Dermis blood vessel endothelial cell (primary cell): ENCODE data around the gene PNCK. TPM values are rescaled to one million over a fixed set of nuclear protein-coding genes. Genes with fewer than 3 reads are reported as not detected.
"Not testable (repeated sequence)": the region's sequence is repeated elsewhere in the genome, so short reads cannot be mapped to it uniquely, and the experiment has no call there.

Experiments used
- DNase-seq: peaks from one replicate; pipeline ENCODE4 v3.0.0; 2010
- total RNA-seq: library from RNA; depleted of rRNA; stranded (reverse); fragments of >200 nt; gene quantifications from 2 replicates; pipeline ENCODE4 v1.2.3, GENCODE V29; 2014

PNCK gene
- total RNA-seq, 1 donor from 2014 or later: not detected

DNA sequence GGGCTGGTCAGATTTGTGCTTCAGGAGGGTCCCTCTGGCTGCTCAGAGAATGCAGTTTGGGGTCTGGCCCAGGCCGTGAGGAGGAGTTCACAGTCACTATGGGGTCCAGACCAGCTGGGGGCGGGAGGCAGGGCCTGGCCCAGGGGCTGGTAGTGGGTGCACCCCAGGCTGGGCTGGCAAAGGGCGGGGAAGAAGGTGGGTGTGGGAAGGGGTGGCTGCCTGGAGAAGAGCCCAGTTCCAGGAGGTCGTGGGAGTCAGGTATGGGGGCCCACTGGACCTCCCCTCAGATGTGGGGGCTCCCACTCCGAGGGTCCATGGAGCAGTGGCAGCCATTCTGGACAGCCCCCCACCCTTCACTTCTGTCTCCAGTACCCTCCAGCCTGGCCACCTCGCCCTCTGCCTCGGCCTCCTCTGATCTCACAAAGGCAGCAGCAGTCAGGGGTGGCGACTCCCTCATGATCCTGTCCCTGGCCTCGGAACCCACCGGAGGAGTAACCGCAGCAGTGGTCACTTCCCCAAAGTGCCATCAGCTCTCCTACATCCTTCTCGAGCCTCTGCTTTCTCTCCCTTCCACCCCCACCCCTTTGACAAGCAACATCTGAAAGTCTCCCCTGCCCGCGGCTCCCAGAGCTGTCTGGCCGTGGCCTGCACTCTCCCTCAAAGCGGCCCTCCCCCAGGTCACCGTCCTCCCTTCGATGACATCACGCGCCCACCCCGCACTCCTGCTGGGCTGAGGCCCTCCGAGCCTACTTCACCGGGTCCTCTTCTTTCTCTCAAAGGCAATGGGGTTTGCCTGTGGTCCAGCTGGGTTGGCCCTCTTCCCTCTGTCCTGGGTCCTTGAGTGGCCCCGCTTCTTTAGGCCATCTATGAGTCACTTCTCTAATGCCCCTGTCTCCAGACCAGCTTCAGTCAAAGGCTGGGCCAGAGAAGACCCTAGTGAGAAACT lies 12.4 kb upstream of the PNCK start:
- DNase-seq: no peak

DNA sequence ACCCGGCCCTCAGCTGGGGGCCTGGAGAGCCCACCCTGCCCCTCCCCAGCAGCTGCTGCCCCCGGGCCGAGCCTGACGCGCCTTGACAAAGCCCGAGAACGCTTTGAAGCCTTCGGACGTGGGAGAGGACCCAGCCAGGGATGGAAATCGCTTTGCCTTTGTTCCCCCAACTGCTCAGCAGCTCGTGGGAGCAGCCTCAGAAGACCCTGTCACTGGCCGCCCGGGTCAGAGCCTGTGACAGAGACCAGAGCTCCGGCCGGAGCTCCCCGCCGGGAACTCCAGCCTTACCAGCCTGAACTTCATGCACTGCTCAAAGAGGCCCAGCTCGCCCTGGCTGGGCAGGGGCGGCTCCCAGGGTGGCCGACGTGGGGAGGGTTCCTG lies 11.5 kb upstream of the PNCK start:
- no peak for DNase-seq

DNA sequence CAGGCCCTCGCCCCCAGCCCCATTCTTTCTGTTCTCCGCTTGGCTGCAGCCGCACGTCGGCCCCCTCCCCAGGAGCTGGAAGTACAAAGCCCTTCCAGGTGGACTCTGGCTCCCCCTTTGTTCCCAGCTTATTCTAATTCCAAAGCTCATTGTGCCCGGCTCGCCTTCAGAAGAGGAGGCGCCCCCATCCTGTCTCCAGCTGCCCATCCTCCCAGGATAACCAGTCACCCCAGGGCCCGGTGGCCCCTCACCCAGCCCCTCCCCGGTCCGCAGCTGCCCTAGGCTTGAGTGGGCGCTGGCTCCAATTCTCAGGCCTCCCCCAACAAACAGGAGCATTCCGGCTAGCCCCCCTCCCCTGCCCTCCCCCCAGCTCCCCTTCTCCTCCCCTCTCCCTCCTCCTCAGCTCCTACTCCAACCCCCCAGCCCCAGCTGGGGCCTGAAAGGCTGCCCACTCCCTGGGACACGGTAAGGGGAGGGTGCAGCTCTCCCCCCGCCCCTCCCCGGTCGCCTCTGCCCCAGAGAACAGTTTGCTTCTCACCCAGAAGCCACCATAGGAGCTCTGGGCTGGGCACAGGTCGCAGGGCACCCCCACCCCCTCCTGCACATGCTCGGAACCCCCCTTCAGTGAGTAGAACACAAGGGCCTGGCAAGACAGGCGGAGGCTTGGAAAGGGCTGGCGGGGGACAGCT lies 11.0 kb upstream of the PNCK start:
- no peak for DNase-seq

DNA sequence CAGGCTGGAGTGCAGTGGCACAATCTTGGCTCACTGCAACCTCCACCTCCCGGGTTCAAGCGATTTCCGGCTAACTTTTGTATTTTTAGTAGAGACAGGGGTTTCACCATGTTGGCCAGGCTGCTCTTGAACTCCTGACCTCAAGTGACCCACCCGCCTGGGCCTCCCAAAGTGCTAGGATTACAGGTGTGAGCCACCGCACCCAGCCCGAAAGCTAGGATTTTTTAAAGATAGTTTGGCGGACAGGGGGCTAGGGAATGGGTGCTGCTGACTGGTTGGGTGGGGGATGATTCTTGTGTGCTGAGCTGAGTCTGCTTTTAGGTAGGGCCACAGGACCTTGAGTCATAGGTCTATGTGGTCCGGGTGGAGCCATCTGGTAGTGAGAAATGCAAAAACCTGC lies 9.9 kb upstream of the PNCK start:
- not testable (repeated sequence) for DNase-seq

DNA sequence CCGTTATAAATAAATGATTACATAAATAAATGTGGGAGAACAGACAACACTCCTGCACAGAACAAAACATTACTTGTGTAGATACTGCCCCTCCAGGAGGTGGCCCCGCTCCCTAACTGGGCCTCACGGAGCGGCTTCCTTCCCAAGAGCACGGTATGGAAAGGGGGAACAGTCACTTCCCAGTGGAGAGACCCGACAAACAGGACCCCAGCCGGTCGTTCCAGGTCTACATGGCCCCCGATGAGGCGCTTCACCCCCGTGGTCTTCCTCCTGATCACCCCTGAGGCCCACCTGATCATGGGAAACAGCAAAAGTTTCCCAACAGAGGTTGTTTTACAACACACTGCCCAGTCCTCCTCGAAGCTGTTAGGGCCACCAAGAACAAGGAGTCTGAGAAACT lies 7.6 kb upstream of the PNCK start:
- no peak for DNase-seq

DNA sequence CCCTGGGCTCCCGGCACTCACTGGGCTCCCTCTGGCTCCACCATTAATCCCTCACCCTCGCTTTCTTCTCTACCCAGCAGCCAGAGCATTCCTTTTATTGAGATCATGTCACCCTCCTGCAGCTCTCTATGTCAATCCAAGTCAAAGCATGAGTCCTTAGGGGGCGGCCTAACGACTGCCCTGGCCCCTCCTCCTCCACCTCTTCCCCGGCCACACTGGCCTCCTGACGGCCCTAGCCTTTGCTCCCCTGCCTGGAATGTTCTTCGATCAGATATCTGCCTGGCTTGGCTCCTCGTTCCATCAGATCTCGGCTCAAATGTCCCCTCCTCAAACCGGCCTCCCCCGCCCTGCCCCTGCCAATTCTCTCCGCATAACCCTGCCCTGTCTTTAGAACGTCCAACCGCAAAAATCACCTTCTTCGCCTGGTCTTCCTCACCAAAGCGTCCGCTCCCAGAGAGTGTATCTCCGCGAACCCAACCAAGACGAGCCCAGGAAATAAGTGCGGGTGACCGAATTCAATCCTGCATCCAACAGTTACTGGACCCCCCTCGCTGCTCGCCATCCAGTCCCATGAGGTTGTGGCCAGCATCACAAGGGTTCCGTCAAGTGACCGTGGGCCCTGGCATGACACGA lies 722 bp upstream of the PNCK start:
- DNase-seq: no peak

DNA sequence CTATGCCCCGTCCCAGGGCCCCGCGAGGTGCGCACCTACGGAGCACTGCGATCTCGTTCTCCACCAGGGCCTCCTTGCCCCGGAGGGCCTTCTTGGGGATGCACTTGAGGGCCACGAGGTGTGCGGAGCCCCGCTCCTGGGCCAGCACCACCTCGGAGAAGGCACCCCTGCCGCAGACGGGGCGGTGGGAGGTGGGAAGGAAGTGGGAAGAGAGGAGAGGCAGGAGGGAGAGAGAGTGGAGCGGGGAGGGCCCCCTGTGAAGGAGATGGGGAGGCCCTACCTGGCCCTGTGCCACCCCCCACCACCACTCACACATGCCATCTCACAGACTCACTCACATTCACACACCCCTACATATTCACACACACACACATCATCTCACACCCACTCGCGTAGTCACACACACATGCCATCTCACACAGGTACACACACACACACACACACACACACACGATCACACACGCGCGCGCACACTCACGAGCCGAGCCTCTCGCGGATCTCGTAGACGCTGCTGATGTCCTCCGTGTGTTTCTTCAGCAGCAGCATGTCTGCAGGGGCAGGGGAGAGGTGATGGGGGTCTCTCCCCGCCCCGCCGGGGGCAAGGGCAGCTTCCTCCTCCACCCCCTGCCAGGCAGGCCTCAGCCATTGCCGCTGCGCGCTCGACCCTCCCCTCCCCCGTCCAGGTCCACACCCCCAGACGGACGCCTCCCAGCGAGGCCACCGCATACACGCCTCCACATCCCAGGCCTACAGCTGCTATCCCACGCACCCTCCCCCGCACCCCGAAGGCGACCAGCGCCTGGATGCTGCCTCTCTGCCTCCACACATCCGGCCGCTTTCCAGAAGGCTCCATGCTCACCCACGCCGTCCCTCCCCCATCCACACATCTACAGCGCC lies 834 bp downstream of the PNCK start:
- no peak for DNase-seq

DNA sequence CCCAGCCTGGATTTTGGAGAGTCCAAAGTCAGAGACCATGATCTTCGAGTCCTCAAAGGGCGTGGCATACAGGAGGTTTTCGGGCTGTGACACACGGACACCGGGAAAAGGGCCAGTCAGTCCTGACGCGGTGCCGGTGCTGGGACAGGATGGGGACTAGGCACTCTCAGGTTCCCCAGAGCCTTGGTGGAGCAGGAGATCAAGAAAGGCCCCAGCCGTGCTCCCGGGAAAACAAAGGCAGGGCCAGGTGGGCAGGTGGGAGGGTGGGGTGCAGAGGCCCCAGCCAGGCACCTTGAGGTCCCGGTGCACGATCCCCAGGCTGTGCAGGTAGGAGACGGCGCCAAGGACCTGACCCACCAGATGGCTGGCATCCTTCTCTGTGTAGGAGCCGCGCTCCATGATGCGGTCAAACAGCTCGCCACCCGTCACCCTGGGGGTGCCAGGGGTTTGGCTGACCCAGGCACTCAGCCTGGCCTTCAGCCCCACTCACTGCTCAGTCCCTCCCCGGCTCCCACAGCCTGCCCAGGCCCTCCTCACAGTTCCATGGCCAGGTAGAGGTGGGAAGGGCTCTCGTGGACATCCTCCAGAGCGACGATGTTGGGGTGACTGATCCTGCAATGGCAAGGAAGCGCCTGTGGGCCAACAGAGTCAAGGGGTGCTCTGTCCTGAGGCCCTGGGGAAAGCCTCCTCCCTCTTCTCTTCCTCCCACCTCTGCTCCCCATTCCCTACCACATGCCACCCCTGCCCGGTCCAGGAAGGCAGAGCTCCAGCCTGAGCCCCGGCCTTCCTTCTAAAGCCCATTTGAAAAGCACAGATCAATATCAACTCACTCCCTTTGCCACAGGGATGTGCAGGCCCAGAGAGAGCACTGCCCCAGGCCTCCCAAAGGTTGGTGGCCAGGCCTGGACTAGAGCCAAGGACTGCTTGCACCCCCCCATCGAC lies 1.8 kb downstream of the PNCK start:
- no peak for DNase-seq

DNA sequence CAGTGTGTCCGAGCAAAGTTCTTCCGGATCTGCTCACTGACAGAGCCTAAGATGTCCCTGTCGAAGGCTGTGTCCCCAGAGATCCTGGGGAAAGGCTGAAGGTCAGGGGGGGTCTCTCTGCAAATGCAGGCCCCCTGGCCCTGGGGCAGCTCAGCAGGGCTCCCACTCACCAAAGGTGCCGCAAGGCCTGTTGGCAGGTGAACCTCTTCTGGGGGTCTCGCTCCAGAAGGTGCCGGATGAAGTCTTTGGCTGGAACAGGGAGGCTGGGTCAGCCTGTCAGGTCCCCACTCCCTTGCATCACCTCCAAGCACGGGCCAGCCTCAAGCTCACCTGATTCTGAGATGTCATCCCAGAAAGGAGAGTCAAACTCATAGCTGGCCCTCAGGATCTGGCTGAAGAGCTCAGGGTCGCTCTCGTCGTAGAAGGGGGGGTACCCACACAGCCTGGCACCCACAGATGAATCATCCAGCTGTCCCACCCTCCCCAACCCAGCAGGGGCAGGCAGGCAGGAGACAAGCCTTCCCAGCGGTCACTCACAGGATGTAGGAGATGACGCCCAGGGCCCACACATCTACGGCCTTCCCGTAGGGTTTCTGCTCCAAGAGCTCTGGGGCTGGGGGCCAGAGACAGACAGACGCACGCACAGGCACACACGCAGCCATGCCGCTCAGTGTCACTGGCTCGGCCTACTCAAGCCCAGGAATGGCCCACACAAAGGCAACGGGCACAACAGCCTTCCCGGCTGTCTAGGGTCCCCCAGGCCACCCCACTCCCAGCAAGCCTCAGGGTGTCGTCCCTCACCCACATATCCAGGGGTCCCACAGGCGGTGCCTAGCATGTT lies 2.6 kb downstream of the PNCK start:
- no peak for DNase-seq

DNA sequence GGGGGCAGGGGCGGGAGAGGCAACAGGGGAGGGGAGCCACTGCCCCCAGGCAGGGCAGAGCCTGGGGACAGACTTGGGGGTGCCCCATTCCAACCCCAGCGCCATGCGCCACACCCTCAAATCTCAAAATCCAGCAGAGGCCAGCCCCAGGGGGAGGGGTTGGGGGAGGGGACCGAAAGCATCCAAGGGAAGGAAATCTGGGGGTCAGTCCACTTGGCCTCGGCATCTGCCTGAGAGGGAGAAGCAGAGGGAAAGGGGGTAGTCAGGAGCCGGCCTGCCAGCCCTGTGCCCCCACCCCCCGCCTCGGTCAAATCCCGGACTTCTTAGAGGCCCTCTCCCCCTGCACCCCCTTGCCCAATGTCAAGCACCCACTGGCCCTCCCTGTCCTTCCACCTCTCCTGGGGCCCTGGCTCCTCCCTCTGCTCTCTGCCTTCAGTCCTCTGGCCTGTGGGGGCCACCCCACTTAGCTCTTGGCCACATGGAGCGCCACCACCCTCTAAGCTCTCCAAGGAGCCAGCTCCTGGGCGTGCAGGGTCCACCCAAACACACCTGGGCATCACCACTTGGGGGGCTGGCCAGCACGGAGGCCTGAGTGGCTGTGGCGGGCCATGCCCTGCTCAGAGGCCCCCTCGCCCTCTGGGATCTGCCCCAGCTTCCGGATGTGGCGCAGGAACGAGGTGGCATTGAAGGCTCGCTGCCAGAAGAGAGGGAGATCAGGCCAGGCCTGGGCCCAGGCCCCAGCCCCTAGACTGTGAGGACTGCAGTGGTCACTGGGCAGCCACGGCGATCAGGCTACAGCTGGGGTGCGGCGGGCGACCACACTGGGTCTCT lies 3.5 kb downstream of the PNCK start:
- DNase-seq: no peak

DNA sequence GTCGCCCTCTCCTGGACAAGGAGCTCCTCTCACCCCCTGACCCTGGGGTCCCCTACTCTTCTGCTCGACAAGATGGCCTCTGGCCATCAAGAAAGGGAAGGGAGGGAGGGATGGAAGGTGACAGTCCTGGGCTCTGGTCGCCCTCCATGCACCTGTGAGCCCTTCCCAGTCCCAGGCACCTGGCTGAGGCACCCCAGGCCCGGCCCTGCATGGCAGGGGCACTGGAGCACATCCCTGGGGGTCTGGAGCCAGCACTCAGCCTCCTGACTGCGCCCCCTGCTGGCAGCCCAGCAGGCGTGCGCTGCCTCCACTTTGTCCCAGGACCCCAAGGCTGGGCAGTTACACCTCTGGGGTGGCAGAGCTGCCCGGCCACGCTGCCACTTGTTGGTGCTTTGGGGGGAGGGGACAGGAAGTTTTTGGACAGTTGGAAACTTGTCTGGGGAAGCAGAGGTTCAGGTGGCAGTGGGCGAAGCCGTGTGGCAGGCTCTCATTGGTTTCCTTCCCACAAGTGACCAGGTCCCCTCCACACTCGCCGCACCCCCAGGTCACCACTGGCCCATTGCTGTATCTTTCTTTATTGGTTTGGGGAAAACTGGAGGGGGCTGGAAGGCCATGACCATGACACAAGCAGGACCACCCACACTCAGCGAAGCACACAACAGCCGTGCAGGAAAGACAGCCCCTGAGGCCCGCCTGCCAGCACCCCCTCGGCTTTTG lies 4.3 kb downstream of the PNCK start:
- DNase-seq: peak; percentile 48

DNA sequence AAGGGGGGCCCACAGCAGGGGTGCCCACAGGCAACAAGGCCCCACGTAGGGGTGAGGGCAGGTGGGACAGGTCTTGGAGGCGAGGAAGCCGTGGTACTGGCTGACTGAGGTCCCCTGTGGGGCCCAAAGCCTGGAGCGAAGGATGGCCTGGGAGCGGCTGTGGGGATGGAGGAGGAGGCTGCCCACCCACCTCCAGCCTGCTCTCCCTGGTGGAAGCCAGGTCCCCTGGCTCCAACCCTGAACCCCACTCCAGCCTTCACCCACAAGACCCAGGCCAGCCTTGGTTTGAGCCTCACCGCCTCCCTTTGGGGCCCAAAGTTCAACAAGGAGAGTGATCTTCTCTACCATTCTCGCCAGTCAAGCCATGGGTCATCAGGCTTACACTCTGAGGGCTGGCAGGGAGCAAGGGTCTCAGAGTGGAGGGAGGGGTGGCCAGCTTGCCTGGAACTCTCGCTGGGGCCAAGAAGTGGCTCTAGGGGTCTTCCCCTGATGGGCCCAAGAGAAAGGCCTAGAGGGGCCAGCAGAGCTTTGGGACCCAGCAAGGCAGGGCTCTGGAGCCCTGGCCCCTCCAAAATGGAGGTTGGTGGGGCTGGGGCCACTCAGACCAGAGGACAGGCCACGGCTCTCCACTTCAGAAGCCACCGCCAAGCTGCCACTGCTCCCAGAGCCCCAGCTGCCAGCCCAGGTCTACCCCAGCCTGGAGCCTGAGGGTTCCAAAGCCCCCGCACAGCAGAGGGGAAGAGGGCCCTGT lies 5.0 kb downstream of the PNCK start:
- DNase-seq: no peak

DNA sequence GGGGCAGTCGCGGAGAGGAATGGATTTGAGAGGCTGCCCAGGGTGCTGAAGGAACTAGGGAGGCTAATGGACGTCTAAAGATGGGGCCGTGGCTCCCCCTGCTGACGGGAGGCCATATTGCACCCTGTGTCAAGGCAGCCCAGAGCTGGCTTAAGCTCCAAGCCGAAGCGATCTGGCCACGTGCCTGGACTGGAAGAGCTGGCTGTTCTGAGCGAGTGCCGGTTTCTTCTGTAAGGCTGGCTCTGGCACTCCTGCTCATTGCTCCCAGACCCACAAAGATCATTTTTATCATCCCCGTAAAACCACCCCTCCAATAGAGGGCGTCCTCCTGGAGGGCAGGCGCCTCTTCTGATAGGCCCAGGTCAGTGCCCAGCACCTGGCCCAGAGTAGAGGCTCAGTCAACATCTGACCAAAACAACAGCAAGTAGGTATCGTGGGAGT lies 5.6 kb downstream of the PNCK start:
- DNase-seq: peak; percentile 79

DNA sequence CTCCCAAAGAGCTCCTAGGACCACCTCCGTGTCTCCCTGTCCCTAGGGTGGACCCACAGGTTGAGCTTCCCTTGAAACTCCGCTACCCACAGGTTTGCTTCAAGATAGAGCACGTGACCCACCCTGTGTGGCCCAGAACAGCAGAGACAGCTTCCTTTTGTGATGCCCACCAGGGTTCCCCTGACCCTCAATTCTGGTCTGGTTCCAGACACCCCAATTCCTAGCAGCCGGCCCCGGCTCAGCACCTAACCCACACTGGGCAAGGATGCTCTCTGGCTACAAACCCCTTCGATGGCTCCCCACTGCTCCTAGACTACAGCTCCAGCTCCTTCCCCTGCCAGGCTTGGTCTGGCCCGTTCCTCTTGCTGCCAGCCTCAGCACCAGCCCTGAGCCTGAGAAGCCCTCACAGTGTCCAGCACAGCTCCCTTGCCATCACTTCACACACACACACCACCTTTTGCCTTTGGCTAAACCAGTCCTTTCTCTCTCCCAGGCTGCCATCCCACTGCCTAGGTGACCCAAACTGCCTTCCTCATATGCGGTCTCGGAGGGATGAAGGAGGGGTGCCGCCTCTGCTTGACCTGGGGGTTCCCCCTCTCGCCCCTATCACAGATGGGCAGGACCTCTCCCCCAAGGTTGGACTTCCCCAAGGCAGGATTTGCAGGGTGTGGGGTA lies 6.2 kb downstream of the PNCK start:
- no peak for DNase-seq

DNA sequence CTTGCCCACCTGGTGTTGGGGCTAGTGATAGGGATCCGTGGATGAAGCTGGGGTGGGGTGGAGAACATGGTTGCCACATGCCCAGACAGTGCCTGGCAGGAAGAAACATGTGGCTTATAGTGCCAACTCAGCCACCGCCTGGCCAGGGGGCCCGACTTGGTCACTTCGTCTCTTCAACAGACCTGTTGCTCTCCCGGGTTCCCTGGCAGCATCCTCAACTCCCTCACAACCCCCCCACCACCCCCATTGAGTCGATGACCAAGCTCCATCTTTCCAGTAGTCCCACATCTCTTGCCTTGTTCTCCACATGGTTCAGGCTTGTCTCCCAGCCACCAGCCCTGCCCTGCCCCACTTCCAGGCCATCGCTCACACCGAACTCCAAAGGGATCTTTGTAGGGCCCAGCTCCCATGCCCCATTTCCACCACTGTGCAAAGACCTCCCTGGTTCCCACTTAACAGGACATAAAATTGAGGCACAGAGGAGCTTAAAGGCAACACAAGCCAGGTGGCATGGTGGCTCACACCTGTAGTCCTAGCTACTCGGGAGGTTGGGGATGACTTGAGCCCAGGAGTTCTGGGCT lies 7.8 kb downstream of the PNCK start:
- DNase-seq: no peak

DNA sequence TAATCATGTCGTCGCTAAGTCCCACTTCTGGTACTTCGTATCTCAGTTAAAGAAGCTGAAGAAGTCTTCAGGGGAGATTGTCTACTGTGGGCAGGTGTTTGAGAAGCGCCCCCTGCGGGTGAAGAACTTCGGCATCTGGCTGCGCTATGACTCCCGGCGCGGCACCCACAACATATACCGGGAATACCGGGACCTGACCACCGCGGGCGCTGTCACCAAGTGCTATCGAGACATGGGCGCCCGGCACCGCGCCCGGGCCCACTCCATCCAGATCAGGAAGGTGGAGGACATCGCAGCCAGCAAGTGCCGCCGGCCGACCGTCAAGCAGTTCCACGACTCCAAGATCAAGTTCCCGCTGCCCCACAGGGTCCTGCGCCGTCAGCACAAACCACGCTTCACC lies 11.3 kb downstream of the PNCK start:
- peak; percentile 55 for DNase-seq

DNA sequence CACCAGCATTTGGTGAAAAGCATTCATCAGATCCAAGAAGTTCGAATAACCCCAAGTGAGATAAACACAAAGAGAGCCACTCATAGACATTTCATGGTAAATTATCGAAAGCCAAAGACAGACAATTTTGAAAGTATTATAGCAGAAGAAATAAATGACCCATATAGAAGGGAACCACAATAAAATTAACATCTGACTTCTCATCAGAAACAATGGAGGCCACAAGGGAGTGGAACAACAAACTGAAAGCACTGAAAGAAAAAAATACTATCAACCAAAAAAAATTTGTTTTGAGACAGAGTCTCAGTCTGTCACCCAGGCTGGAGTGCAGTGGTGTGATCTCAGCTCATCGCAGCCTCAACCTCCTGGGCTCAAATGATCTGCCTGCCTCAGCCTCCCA lies 14.3 kb downstream of the PNCK start:
- no peak for DNase-seq
